NOMO-1 (cell line): ENCODE data around the gene SURF1.
"Not testable (repeated sequence)": the region's sequence is repeated elsewhere in the genome, so short reads cannot be mapped to it uniquely, and the experiment has no call there.

Experiments
- DNase-seq, 2 experiments: peaks; one replicate each; lab custom pipeline; 2025; ENCODE audit not compliant: unreplicated experiment in 2 of 2; lab: John Stamatoyannopoulos, UW

The SURF1 gene

DNA sequence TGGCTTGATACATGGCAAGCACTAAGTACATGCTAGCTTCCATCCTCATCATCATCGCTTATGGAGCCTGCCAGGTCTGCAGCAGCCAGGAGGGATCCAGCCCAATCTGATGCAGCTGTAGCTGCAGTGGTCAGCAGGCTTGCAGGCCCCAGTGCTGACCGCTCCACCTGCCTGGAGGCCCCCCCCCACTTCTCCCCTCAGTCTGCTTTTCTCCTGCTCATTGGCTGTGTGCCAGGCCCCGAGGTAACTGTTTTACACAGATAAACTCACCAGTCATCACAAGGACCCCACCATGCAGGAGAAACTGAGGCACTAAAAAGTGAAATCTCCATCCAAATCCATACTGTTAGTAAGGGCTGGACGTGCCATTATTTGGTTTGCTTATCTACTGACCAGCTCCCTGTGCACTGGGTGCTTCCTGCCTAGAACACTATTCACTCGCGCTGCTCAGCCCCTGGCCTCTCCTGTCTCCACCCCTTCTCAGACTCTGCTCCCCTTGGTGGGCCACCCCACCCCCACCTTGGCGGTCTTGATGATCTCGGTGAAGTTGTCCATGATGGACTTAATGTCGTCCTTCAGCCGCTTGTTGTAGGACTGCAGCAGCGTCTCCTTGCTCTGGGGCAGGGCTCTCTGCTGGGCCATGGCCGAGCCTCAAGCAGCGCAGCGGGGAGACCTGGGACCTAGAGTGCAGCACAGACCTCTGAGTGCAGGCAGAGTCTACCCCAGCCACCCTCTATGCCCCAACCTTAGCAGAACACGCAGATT, 10.1 kb downstream of the SURF1 start:
- no peak for DNase-seq

DNA sequence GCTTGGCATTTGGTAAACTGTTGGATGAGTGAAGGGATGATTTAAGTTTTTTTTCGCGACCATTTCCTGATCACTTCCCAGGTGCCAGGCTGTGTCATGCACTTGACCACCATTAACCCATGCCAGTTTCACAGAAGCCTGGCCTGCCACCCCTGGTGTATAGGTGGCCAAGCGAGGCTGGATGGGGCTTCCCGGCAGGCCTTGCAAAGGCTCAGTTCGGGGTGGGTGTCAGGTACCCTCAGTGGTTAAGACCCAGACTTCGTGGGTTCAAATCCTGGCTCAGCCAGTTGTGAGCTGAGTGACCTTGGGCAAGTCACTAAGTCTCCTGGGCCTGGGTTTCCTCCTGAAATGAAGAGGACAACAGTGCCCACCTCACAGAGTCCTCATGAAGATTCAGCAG, 10.7 kb downstream of the SURF1 start:
- DNase-seq: no peak

DNA sequence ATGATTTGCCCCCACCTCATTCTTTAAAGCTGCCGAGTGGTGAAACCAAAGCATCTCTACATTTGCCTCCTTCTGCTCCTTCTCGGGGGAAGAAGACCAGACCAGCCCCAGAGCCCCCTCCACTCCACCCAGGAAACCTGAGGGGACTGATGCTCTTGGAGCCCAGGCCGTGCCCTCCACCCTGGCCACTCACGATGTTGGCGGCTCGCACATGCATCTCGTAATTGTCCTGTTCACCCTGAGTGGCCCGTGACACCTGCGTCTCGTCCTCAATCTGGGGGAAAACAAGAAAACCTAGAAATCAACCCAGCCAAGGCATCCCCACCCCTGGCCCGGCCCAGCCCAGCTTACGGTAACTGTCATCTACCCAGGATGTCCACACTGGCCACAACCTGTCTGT, 11.3 kb downstream of the SURF1 start:
- DNase-seq: no peak

DNA sequence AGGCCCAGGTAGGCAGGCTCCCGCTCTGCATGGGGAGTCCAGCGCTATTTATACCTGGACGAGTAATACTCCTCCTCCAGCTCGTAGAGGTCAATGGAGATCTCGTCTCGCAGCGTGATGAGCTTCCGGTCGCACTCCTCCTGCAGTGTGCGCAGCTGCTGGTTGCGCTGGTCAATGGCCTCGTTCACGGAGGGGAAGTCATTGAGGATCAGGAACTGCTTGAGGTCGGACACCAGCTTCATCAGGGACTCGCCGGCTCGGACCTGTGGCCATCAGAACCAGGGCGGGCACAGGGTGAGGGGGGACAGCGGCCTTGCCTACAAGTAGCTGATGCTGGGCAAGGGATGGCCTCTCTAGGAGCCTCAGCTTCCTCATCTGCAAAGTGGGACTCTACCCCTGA, 12.2 kb downstream of the SURF1 start:
- no peak for DNase-seq

DNA sequence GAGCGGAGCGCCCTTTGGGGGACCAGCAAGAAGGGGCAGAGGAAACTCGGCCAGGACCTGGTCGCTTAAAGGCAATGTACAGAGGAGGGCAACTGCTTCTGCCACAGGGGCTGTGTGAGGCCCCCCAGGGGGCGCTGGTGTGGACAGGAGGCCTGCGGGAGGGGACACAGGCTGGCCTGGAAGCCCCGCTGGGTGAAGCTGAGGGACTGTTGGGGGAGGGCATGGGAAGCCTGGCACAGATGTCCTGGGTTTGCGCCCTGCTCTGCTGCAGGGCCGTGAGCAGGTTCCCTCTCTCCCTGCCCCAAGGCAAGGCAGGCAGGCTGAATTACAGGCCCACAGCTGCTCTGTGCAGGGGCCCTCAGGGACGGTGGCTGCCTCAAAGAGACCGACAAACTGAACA, 13.7 kb downstream of the SURF1 start:
- DNase-seq: no peak

DNA sequence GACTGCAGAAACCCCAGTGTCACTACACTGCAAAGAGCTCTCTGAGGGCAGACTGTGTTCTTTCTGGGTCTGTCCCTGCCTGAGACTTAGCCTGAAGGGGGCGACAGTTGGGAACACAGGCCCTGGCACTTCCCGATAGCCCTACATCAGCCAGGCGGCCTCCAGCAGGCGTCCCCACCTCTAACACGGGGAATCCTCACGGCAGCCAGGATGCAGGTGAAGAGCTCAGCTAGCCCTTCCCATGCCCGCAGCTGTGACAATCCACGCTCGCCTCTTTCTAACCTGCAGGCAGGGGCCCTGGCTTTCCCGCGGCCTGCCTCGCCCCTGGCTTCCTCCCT, 14.2 kb downstream of the SURF1 start:
- no peak for DNase-seq

DNA sequence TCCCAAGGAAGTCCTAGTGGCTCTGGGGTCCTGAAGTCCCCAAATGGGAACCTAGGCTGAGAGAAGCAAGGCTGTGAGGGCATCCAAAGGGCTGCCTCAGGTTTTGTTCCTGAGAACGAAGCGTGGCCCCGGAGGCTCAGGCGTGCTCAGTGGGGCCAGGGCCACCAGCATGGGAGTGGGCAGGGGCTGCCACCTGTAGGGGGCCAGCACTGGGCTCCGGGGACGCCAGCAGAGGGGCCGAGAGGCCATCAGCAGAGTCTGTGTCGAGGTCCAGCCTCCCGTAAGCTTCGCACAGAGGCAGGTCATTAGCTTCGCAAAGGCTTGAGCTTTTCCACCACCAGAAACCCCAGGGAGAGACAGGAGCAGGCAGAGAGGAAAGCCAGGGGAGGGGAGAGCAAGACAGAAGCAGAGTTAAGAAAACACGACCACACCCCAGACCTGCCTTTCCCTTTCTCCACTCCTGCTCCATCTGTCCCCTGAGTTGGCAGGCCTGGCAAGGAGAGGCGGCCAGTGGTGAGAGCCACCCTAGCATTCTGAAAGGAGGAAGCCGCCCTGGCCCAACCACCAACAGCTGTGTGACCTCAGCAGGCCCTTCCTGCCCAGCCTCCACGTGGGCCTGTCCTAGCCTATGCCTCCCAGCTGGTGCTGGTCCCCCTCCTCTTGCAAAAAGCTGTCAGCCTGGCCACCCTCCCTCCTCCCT, 14.8 kb downstream of the SURF1 start:
- no peak for DNase-seq

DNA sequence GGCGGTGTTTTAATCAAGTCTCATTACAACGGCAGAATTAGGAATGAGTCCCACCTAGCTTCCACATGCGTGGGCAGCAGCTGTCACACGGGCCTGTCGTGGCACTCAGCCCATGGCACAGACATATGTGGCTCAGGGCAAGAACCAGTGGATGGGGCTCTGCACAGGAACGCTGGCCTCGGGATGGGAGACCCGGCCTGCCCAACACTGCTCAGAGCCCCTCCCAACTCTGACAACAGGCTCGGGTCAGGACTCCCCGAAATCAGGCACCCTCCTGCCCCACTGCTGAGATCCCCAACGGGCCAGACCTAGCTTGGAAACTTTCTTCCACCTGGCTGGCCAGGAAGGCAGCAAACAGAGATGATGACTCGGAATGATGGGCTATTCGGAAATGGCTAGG, 15.4 kb downstream of the SURF1 start:
- DNase-seq: no peak

DNA sequence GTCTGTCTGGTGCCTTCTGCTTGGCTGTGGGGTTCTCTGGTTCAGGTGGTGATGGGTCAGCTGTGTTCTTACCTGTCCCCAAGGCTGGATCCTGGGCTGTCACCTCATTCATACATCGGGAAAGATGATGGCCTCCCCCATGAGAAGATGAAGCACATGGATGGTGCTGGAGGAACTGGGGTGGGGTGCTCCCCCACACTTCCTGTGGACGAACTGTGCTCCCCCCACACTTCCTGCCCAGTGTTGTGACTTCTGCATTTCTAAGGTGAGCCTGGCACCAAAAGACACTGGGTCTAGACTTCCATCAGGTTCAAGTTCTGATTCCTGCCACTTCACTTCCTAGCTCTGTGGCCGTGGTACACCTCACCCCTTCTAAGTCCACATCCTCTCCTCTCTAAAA, 16.0 kb downstream of the SURF1 start:
- DNase-seq: peak; percentile 23 to 41

DNA sequence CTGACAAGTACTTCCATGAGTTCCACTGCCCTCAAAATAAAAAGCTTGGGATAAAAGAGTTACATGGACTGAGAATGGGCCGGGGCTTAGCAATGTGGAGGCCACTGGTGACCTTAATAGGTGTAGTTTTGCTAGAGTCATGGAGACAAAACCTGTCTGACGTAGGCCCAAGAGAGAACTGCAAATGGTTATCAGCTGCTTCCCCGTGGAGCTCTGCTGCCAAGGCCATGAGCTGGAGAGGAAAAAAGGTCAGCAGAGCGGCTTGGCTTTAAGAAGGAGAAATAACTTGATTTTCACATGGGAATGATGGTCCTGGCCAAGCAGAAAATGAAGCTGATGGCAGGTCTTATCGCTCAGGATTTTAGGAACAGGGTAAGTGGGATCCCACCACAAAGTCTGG, 16.6 kb downstream of the SURF1 start:
- DNase-seq: no peak

DNA sequence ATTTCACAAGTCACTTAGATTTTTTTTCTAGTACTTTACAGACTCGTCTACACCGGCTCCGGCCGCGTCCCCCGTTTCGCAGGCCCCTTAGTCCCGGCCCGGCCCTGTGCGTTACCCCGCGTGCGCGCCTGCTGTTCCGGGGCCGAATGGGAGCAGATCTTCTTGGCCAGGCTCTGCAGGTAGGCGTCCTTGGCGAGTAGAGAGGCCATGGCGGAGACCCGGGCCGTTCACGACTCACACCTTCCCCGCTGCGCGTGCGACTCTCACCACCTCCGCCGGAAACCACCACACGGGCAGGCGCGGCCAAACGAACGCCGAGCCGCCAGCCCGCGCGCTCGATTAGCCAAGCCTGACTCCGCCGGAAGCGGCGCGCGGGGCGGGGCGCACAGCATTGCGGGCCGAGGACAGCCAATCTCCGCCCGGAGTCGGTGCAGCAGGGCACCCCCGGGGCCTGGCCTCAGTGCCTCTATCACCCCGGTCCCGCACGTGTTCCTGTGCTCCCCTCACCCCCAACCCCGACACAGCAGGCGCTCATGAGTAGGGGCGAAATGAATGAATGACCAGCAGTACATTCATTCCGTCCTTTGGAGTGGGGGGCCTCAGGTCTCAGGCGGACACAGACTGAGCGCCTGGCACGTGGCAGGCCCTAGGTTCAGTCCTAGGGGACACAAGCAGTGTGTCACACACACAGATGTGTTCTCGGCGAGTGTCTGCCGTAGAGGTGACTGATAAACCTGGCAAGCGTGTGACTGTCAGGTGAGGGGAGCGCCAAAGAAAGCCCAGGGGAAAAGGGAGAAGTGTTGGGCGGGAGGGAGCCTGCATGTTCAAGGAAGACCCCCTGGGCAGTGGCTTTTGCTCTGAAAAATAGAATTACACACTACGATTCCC, 20.1 kb downstream of the SURF1 start, which contains the start of gene SURF6:
Gene SURF6 (minus strand): TSS at position 265 of the 888 bp plus-strand sequence. CDS start 56 bp downstream, at position 209.
- DNase-seq: peak; percentile 90 to 96

DNA sequence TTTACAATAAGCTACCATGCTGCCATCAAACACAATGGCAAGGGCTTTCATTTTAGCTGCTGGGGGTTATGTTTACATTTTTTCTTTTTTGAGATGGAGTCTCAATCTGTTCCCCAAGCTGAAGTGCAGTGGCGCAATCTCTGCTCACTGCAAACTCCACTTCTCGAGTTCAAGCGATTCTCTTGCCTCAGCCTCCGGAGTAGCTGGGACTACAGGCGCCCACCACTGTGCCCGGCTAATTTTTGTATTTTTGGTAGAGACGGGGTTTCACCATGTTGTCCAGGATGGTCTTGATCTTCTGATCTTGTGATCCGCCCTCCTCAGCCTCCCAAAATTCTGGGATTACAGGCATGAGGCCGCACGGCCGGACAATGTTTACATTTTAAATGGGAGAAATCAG, 21.4 kb downstream of the SURF1 start:
- DNase-seq: not testable (repeated sequence)

DNA sequence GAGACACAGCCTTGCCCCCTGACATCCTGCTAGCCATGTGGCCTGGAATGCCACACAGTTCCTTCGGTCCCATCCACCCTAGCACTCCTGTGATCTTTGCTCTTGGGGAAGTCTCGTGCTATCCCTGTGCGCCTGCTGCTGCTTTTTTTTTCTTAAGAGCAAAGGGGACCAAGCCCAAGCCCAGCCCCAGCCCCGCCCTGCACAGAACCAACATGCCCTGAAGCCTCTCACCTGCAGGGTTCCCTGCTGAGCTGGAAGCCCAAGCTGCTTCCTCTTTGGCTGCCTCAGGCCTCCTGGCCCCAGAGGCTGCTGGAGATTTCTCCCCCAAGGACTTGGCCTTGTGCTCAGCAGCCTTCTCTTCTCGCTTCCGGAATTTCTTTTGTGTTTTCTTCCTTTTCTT, 22.1 kb downstream of the SURF1 start:
- no peak for DNase-seq

DNA sequence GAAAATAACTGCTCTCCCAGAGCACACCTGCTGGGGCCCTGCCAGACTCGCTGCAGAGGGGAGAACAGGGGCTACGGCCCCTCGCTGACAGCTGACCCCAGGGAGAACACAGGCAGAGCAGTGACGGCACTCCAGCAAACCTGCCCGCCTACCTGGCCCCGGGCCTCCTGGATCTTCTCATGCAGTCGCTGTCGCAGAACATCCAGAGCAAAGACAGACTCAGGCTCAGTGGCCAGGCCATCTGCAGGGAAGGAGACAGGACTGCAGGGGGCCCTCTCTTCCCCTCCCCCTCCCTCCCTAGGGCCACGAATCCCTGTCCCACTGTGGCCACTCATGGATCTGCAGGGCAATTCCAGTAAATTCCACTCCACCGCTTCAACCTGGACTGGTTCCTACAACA, 22.7 kb downstream of the SURF1 start:
- DNase-seq: no peak

DNA sequence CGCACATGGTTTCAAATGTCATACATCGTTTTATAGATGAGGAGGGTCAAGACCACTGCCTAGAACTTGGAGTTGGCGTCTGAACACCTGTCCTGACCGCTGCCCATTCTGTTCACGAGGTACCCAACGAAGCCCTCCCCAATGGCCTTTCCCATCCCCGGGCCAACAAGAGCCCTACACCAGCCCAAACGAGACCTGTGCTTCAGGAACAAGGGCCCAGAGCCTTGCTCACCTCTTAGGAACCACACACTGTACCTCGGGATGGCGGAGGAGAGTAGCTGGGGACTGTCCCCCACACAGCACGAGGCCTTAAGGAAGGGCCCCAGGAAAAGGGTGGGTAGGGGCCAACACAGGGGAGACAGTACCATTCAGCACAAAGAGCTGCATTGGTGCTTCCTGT, 23.3 kb downstream of the SURF1 start:
- DNase-seq: no peak

DNA sequence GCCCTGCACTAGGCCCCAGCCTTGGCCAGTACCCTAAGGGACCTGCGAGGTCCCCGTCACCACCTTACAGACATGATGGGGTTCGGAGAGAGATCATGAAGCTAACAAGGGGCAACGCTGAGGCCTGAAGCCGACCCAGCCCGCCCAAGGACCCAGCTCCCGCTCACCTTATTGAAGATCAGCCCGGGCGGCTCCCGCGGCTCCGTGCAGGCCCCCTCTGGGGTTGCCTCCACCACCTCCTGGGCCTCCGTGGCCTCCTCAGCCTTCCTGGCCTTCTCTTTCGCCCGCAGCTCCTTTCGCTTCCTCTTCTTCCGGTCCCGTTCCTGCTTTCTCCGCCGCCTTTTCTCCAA, 23.9 kb downstream of the SURF1 start:
- DNase-seq: no peak

DNA sequence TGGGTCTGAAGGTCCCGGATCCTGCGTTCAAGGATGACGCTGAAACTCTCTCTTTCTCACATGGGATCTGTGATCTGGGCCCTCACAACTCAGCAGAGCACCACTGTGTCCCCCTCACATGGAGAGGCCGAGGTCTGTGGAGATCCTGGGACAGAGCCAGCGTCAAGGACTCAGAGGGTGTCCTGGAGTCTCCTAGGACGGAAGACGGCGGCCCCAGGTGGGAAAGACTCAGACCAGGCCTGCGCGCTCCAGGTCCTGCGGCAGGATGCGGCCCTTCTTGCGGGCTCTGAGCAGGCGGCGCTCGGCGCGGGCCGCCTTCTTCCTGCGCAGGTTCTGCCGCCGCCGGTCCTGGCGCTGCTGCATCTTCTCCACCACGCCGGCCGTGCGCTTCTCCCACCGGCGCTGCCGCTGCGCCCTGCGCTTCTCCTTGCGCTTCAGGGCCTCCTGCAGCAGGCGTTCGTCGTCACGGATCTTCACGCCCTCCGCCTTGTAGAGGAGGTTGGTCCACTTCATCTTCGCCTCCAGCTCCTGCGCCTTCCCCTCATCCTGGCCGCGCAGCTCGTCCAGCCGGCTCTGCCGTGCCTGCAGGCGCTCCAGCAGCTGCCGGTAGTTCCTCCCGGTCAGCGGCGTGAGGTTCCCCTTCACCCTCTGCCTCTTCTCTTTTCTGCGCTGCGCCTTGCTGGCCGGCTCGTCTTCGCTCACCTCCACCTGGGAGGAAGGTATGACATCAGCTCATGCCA, 24.5 kb downstream of the SURF1 start:
- no peak for DNase-seq

DNA sequence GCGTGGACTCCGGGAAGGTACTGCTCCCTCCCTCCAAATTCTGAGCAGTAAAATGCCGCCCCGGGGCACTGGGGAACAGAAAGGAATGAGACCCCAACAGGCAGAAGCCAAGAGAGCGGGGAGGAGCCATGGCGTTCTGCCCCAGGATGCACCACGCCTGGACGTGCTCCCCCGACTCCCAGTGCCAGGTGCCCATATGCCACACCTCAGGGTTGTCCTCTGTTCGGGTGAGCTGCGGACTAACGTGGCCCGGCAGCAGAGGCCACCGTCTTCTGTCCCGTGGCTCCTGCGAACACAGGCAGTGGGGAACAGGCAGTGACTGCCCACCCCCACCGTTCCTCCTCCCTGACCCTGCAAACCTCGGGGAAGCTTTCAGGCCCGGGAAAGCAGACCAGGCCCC, 25.1 kb downstream of the SURF1 start:
- no peak for DNase-seq

DNA sequence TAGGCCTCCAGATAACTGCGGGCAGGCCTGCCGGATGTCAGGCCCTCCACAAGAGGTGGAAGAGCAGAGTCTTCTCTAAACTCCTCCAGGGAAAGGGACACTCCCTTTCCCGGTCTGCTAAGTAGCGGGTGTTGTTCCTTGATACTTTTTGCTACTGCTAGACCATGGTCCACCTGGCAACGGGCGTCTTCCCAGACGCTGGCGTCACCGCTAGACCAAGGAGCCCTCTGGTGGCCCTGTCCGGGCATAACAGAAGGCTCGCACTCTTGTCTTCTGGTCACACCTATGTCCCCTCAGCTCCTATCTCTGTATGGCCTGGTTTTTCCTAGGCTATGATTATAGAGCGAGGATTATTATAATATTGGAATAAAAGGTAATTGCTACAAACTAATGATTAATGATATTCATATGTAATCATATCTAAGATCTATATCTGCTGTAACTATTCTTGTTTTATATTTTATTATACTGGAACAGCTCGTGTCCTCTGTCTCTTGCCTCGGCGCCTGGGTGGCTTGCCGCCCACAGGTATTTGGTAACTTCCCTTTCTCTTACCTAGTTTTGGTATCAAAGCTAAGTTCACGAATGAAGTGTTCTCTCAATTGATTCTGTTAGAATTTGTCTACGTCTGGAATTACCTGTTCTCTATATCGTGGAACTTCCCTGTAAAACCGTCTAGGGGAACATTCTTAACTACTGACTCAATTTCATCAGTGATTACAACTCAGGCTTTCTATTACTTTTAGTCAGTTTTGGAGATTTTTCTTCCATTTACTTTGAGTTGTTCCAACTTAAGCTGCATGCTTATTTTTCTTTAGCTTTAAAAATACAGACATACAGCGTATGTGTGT, 26.8 kb downstream of the SURF1 start:
- DNase-seq: not testable (repeated sequence)
